ENCODE results near the gene SLC2A4RG. TPM values are rescaled to one million over a fixed set of nuclear protein-coding genes. Genes with fewer than 3 reads are reported as not detected.
A peak's percentile ranks its signal among the peaks of the same experiment; 100 is the strongest.

The SLC2A4RG gene
- total RNA-seq, 1 donor from 2014 or later, result 60.9 TPM

DNA sequence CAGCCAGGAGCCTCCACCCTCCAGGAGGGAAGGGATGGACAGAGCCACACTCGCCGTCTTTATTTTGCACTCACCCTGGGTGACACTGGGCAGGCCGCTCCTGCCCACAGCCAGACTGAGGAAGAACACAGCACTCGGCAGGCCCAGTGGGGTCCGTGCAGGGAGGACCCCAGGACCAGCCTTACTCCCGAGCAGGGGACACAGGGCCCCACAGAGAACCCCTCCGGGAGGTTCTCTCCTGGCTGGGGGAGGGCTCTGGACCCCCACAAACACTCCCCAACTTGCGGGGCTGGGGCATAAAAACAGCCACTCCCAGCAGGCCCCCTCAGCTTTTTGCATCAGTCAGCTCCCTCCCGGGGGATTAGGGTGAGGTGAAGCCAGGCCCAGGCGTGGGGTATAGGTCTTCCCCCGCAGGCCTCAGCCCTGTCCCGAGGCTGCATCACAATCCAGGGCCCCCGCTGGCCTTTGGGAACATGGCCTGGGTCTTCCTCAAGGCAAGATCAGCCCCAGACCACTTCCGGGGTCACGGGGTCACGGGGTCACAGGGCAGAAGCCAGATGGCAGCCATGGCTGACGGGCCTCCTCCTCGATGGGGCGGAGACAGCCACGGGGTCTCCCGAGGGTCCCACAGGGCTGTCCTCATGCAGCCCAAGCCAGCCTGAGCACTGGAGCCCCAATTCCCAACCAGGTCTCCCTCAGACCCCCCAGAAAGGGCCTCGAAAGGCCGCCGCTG, 39.9 kb upstream of the SLC2A4RG start:
- ATAC-seq, result no peak

DNA sequence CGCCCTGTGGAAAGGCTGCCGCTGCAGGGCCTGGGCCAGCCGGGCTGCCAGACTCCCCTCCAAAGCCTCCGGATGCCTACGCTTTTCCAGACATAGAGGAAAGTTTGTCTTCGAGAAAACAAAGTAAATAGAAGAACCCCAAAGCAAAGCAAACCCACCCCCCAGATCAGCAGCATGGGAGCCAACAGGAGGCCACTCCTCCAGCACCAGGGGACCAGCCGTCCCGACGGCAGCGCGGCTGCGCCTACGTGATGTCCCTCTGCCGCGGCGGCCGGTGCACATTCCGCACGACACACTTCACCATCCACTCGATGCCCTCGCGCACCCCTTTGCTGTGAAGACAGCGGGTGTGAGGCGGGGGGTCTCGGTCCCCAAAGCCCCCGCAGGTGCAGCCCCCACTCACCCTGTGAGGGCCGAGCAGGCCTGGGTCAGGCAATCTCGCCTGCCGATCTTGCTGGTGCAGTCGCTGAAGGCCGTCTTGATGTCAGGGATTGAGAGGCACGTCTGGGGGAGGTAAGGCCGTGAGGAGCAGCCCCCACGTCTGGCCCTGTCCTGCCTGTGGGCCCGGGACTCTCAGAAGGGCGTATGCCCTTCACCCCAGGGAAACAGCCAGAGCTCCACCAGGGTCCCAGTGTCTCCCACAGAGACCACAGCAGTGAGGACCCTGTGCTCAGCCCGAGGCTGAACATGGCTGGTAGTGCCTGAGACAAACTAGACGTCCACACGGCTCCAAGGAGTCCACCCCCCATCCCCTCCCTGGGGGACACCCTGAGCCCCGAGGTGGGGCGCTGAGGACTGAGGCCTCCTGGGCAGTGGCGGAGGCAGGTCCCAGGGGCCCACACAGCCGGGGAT, 39.2 kb upstream of the SLC2A4RG start:
- no peak for ATAC-seq

DNA sequence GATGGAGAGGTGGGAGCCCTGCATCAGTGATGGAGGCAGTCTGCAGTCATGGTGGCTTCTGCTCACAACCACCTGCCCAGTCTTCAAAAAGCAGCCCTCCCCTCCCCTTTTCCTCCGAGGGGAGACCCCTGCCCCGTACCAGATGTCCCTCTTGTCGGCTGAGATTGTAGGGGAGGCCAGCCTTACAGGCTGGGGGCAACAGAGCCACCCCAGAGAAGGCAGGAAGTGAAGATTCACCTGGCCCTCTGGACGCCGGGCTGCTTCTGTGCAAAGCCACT, 38.6 kb upstream of the SLC2A4RG start:
- no peak for ATAC-seq

DNA sequence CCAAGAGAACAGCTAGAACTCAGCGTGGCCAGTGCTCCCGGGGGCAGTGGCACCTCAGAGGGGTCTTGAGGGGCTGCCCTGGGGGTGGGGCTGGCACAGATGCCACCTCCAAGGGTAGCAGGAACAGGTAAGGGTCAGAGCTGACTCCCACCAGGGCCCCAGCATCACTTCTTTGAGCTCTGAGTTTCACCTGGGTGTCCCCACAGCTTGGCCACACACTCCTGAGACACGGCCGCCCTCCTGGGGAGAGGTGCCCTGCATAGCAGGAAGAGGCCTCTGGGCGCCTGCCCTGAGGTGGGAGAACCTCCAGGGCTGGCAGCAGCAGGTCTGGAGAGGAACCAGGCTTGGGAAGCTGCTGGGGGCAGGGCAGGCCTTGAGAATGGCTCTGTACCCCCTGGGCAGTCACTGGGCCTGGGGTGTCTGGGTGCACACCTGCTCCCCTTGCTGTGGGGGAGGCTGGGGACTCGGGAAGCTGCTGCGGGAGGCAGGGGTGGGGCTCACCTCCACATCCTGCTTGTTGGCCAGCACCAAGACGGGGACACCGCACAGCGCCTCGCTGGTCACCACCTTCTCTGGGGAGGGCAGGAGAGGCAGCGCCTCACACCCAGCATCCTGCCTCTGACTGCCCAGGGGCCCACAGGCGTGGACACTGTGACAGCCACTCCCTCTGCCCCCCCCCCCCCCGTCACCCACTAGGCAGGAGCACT, 38.1 kb upstream of the SLC2A4RG start:
- no peak for ATAC-seq

DNA sequence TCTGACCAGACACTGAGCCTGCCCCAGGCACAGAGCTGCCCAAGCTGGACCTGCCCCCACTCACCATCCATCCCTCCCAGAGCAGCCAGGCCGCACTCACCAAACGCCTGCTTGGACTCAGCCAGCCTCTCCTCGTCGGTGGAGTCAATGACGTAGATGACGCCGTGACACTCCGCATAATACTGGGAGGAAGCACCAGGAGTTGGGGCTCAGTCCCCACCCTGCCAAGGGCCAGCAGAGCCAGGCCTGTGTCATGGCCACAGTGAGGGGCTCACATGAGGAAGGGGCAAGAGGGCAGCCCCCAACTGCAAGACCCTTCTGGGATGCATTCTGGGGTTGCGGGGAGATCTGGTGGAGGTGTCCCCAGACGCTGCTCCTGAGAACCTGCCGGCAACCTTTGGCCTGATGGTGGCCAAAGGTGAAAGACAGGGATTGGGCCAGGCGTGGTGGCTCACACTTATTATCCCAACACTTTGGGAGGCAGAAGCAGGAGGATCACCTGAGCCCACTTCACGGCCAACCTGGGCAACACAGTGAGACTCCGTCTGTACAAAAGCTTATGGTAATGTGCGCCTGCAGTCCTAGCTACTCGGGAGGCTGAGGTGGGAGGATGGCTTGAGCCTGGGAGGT, 37.4 kb upstream of the SLC2A4RG start:
- no peak for ATAC-seq

DNA sequence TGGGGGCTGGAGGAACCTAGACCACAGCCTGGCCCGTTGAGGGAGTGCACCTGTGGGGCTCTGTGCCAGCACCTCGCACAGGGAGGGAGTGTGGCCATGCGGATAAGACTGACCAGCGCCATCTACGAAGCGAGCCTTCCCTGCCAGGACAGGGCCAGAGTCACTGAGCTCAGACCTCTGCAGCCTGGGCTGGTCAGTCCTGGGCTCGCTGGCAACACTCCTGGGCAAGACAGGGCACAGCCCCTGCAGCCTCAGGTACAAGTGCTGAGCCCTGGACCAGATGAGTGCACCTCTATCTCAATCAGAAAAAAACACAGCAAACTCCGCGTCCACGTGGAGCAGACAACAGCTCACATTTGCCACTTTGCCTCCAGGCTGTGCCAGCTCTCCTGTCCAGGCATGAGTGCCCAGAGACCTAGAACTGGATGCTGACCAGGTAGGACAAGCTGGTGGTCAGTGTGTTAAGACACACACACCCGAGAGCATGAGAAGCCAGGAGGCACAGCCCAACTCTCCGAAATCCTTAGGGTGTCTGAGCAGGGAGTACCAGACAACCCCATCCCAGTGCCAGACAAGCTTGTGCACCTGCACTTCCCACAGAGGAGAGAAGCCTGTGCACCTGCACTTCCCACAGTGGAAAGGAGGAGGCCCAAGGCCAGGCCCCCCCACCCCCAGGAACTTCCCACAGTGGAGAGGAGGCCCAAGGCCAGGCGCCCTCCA, 36.7 kb upstream of the SLC2A4RG start:
- no peak for ATAC-seq

DNA sequence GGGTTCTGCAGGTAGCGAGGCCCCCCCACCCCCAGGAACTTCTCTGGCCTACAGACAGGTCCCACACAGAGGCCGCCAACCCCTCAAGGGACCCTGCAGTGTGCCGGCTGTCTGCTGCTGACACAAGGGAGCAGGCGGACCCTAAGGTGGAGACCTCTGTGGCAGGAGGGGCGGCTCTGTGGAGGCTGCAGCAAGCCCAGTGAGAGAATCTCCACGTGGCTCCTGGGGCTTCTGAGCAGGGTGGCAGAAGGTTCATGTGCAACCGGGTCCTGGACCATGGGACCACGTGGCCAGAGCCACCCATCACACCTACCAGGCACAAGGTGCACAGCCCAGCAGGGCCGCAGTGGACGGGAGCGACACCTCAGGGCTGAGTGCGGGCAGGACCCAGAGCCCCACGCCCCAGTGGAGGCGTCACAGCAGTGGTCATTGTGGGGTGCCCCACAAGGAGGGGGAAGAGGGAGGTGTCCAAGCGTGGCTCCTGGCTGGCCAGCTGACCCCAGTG, 36.1 kb upstream of the SLC2A4RG start:
- no peak for ATAC-seq

DNA sequence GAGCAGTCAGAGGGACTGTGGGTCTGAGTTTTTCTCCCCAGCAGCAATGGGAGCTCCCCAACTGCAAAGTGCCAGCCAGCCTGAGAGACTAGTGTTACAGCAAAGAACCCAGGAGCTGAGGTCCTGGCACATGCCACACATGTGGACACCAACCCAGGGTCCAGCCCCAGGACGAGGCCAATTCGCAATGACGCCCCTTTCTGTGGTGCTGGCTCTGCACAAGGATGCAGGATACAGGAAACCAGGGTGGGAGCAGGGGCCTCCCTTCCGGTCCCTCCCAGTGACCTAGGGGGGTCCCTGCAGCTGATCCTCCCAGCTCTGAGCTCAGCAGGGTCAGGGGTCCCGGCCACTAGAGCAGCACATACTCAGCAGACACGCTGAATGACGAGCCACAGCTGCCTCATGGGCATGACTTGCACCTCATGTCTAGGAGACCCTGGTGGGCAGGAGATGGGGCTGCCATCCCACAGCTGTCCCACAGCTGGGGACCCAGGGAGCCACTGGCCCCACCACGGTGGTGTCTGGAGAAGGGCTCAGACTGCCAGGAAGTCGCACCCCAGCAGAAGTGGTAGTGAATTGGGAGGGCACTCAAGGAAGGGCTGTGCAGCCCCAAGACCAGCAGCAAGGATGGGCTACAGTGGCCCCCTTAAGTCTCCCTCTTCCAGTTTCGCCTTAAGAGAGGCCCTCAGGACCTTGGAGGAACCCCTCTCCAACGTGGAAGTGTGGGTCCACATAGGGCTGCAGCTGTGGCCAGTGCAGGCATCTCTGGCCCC, 35.4 kb upstream of the SLC2A4RG start:
- ATAC-seq, result no peak

DNA sequence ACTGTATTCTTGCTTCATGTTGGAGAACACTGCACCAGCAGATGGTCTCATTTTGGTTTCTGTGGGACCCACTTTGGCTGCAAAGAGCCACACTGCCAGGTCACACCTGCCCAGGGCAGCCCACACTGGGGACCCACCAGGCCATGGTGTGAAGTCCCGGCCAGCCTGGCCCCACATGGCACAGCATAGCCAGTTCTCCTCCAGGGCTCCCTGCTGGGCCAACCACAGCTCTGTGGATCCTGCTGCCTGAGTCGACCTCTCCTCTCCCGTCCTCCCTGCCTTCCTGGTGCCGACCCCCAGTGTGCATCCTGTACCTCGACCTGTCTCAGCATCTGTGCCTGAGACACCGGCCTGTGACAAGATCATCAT, 34.8 kb upstream of the SLC2A4RG start:
- no peak for ATAC-seq

DNA sequence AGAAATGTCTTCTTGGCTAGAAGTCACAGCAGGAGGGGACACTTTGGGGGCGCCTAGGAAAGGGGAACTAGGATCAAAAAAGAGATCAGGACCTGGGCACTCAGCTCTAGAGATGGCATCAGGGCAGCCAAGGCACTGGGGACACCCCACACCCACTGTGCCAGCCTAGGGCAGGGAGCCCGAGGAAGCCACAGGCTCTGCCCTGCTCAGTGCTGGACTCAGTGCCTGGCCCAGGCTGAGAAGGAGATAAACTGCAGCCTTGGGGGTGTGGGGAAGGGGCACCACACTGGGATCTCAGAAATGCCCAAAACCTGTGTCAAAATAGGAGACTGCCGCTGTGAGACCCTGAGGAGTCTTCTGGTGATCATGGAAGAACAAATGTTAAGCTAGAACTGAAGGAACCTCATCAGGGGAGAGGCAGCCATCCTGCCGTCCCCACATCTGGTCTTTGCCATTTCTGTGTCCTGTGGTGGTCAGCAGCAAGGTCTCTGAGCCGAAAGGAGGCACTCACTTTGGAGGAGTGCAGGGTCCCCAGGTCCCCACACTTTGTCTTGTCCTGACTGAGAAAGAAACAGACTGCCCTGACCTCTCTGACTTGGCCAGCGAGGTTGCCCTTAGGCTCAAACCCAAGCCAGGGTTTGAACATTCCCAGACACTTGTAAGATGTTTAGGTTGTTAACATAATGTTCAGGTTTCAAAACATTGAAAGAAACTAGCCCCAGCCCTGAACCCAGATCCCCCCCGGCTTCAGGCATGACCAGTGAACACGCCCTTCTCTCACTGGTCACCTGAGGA, 34.1 kb upstream of the SLC2A4RG start:
- no peak for ATAC-seq

DNA sequence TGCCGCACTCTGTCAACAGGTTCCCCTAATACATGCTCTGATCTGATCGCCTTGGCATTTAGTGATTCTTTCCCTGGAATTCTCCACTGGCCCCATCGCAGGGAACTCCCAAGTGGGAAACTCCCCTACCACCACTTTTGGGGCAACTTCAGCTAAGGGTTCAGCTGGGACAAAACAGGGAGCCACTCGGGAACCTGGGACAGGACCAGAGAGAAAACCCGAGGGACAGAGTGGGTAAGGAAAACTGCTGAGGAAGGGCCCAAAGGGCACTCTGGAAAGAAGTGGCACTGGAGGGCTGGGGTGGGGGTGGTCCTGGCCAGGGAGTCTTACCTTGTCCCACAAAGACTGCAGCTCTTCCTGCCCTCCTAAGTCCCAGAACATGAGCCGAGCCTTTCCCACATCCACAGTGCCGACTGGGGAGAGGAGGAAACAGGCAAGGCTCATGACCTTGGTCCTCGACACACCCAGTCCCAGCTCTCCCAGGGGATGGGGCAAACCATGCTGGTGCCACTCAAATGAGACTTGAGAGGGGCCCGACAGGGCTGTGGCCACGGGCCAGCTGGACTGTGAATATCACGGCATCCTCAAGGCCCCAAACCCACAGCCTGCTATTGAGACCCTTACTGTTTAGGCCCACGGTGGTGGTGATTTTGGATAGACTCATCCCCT, 33.4 kb upstream of the SLC2A4RG start:
- no peak for ATAC-seq

DNA sequence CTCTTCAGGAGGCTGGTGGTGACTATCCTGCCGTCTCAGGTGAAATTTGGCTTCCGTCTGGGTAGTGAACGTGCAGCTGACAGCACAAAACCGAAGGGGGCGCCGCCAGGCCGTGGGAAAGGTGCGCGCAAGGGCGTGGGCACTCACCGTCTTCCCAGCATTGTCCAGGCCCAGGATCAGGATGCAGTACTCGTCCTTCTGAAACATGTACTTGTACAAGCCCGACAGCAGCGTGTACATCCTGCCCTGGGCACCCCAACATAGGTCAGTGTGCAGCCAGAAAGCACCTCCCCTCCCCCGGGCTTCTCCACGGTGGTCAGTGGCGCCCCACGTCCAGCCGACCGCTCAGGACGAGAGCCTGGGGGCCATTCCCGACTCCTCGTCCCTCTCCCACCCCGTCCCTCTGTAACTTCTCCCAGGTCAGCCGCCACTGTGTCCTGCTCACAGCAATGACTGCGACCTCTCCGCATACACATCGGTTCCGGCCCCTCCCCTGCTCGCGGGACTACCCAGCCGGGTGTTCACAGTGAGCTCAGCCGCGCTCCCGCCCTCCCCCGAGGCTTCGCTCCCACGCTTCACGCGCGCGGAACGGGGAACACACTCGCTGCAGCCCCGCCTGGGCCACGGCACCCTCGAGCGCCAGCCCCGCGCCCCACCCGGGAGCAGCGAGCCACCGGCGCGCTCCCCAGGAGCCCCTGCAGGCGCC, 32.6 kb upstream of the SLC2A4RG start:
- peak; percentile 55 for ATAC-seq

DNA sequence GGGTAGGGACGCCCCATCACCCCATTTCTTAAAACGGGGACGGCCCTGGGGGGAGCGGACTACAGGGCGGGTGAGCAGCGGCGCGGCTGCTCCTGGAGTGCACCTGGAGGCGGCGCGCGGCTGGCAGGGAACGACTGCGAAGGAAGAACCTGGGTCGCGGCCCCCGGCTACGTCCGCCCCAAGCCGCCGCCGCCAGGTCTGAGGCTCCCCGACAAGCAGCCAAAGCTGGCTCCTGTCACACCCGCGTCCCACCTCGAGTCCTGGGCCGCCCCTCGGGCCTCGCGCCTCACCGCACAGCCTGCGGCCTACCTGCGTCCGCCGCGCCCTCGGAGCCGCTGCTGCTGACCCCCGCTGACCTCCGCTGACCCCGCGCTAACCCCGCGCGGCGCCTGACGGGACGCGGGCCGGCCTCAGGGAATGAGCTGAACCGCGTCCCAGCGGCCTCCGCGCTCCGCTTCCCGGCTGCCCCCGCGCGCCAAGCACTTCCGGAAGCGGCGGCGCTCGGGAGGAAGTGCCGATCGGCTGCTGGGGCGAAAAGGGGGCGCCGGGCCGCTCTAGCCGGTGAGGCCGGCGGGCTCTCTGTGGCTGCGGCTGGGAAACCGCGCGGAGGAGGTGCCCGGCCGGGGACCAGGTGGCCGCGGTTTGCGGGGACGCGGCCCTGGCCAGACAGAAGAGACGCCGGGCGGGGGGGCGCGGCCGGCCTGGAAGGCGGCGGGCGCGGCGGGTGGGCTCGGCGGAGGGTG, 31.8 kb upstream of the SLC2A4RG start, which contains the start of the genes ARFRP1 and ZGPAT:
TSS of gene ARFRP1 (minus strand) at position 419 of the 743 bp plus-strand sequence. CDS start 885 bp downstream, outside the sequence.
TSS of gene ZGPAT (plus strand) at position 482 of the 743 bp plus-strand sequence. CDS start 542 bp downstream, outside the sequence.
- peak; percentile 91 for ATAC-seq

DNA sequence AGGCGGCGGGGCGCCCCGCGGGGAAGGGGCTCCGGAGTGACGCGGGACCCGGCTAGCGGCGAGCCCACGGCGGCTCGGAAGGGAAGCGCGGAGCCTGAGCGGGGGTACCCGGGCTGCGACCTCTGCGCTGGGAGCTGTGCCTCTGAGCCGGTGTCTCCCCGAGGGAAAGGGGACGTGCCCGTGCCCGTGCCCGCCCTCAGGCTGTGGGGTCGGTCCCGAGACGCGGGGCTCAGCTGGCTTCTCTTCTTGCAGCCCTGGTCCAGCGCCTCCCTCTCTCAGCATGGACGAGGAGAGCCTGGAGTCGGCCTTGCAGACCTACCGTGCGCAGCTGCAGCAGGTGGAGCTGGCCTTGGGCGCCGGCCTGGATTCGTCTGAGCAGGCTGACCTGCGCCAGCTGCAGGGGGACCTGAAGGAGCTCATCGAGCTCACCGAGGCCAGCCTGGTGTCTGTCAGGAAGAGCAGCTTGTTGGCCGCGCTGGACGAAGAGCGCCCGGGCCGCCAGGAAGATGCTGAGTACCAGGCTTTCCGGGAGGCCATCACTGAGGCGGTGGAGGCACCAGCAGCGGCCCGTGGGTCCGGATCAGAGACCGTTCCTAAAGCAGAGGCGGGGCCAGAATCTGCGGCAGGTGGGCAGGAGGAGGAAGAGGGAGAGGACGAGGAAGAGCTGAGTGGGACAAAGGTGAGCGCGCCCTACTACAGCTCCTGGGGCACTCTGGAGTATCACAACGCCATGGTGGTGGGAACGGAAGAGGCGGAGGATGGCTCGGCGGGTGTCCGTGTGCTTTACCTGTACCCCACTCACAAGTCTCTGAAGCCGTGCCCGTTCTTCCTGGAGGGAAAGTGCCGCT, 31.1 kb upstream of the SLC2A4RG start:
- ATAC-seq, result peak; percentile 8

DNA sequence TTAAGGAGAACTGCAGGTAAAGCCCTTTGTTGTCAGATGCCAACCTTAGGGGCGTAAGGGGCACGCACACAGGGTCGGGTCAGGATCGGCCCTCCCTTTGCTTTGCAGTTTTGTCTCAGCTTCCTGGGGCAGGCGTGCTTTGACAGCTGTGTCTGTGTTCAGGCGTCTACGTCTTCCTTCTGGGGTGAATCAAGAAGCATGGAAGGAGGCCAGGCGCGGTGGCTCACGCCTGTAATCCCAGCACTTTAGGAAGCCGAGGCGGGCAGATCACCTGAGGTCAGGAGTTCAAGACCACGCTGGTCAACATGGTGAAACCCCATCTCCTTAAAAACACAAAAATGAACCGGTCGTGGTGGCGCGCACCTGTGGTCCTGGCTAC, 30.4 kb upstream of the SLC2A4RG start:
- ATAC-seq, result no peak

DNA sequence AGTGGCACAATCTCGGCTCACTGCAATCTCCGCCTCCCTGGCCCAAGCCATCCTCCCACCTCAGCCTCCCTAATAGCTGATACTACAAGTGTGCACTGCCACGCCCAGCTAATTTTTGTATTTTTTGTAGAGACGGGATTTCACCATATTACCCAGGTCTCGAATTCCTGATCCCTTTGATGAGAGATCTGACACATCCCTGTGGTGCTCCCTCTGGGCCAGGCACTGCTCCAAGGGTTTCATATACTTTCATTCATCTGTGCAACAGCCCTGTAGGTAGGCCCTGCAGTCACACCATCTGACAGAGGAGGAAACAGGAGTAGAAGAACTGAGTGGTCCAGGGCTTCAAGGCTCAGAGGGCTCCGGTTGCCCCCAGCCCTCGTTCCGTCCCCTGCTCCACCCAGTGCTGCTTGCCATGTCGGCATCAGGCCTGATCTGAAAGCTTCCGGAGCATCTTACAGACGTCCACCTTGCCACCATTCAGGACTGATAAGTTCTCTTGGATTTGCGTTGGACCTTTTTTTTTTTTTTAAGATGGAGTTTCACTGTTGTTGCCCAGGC, 28.4 kb upstream of the SLC2A4RG start:
- ATAC-seq, result no peak

DNA sequence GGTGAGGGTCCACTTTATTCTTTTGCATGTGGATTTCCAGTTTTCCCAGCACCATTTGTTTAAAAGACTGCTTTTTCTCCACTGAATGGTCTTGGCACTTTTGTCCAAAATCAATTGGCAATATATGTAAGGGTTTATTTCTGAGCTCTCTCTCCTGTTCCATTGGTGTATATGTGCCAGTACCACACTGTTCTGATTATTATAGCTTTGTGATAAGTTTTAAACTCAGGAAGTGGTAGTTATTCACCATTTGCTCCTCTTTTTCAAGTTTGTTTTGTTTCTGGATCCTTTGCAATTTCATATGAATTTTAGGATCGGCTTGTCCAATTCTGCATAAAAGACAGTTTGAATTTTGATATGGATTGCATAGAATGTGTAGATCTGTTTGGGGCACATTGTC, 27.4 kb upstream of the SLC2A4RG start:
- ATAC-seq, result no peak
